HG03378 (cell line): ENCODE measurements around the gene AGR3.

Experiments used
- ATAC-seq: cut with Tn5 transposase; IDR thresholded peaks from one replicate; pipeline ENCODE4 v1.9.1; 2021; ENCODE audit warnings: mild to moderate bottlenecking, moderate library complexity; ENCODE audit not compliant: unreplicated experiment

The AGR3 gene

GRCh38 chr7:16838386-16838785, 43.4 kb downstream of the AGR3 start:
- no peak for ATAC-seq

- no peak for ATAC-seq
Observed at GRCh38 chr7:16836481-16836880, 45.3 kb downstream of the AGR3 start.

- no peak for ATAC-seq
Observed at GRCh38 chr7:16833373-16833772, 48.4 kb downstream of the AGR3 start.

- no peak for ATAC-seq
Observed at GRCh38 chr7:16826060-16826459, 55.7 kb downstream of the AGR3 start.

- ATAC-seq = no peak
Observed at GRCh38 chr7:16822029-16822428, 59.8 kb downstream of the AGR3 start.

- no peak for ATAC-seq
Observed at GRCh38 chr7:16818732-16819131, 63.1 kb downstream of the AGR3 start.

GRCh38 chr7:16817536-16817935, 64.2 kb downstream of the AGR3 start:
- no peak for ATAC-seq

GRCh38 chr7:16816824-16817223, 65.0 kb downstream of the AGR3 start:
- no peak for ATAC-seq

- no peak for ATAC-seq
Observed at GRCh38 chr7:16815001-16815400, 66.8 kb downstream of the AGR3 start.

GRCh38 chr7:16813232-16813616, 68.6 kb downstream of the AGR3 start:
- ATAC-seq = no peak

GRCh38 chr7:16812542-16813231, 69.1 kb downstream of the AGR3 start:
- ATAC-seq = no peak

- no peak for ATAC-seq
Observed at GRCh38 chr7:16811551-16811950, 70.2 kb downstream of the AGR3 start.

GRCh38 chr7:16810573-16810972, 71.2 kb downstream of the AGR3 start:
- ATAC-seq = no peak

- ATAC-seq = no peak
Observed at GRCh38 chr7:16810112-16810511, 71.7 kb downstream of the AGR3 start.
